Stimulated activated CD8-positive, alpha-beta memory T cell treated with anti-CD3 and anti-CD28 coated beads, Interleukin-4, amount 100 ng/mL, for 4 hours (primary cell): Measurements from ENCODE around the gene M6PR.
"Not testable (repeated sequence)": the region's sequence is repeated elsewhere in the genome, so short reads cannot be mapped to it uniquely, and the experiment has no call there.

Source experiments
- DNase-seq, 2 donors: peaks; one replicate each; pipeline ENCODE4 v3.0.0-alpha.2; 2020; ENCODE audit warnings: low read depth in 2 of 2, low spot score in 1 of 2

Gene M6PR

GRCh38 chr12:8913702-8914032, 35.8 kb downstream of the M6PR start:
- no peak for DNase-seq

- DNase-seq, result no peak
Measured at GRCh38 chr12:8912914-8913313, 36.5 kb downstream of the M6PR start.

- DNase-seq, result no peak
Measured at GRCh38 chr12:8911606-8912268, 37.7 kb downstream of the M6PR start.

- DNase-seq, result no peak
Measured at GRCh38 chr12:8909752-8910151, 39.7 kb downstream of the M6PR start.

- no peak for DNase-seq
Measured at GRCh38 chr12:8907513-8907912, 41.9 kb downstream of the M6PR start.

- no peak for DNase-seq
Measured at GRCh38 chr12:8906266-8907180, 42.9 kb downstream of the M6PR start.

GRCh38 chr12:8905546-8905945, 43.9 kb downstream of the M6PR start:
- no peak for DNase-seq

GRCh38 chr12:8904665-8905064, 44.8 kb downstream of the M6PR start:
- no peak for DNase-seq

- no peak for DNase-seq
Measured at GRCh38 chr12:8903646-8904045, 45.8 kb downstream of the M6PR start.

- not testable (repeated sequence) for DNase-seq
Measured at GRCh38 chr12:8902703-8903102, 46.7 kb downstream of the M6PR start.

- DNase-seq, result no peak
Measured at GRCh38 chr12:8899830-8900229, 49.6 kb downstream of the M6PR start.

GRCh38 chr12:8897081-8897480, 52.4 kb downstream of the M6PR start:
- no peak for DNase-seq

- no peak for DNase-seq
Measured at GRCh38 chr12:8894986-8895385, 54.5 kb downstream of the M6PR start.

- DNase-seq, result no peak
Measured at GRCh38 chr12:8894378-8894777, 55.1 kb downstream of the M6PR start.

- DNase-seq, result no peak
Measured at GRCh38 chr12:8891976-8892375, 57.5 kb downstream of the M6PR start.
